NCI-H2227 (cell line): Measurements from ENCODE around the gene ZCCHC8.
"Not testable (repeated sequence)": the region's sequence is repeated elsewhere in the genome, so short reads cannot be mapped to it uniquely, and the experiment has no call there.

ENCODE experiments used
- DNase-seq: peaks from one replicate; lab custom pipeline; 2025; ENCODE audit not compliant: unreplicated experiment; lab: John Stamatoyannopoulos, UW

The ZCCHC8 gene

GRCh38 chr12:122513028-122513427, 12.3 kb upstream of the ZCCHC8 start:
- not testable (repeated sequence) for DNase-seq

- DNase-seq = no peak
Measured at GRCh38 chr12:122508163-122508562, 7.4 kb upstream of the ZCCHC8 start.

GRCh38 chr12:122506393-122506938, 5.7 kb upstream of the ZCCHC8 start:
- DNase-seq = no peak

- no peak for DNase-seq
Measured at GRCh38 chr12:122505419-122506051, 4.8 kb upstream of the ZCCHC8 start.

- DNase-seq = no peak
Measured at GRCh38 chr12:122503783-122504590, 3.3 kb upstream of the ZCCHC8 start.

GRCh38 chr12:122503147-122503751, 2.5 kb upstream of the ZCCHC8 start:
- no peak for DNase-seq

- DNase-seq = no peak
Measured at GRCh38 chr12:122501489-122501989, 807 bp upstream of the ZCCHC8 start.

- DNase-seq = peak; percentile 70
Measured at GRCh38 chr12:122499991-122500684, 594 bp downstream of the ZCCHC8 start.

- DNase-seq = no peak
Measured at GRCh38 chr12:122495258-122495657, 5.5 kb downstream of the ZCCHC8 start.

GRCh38 chr12:122493222-122493621, 7.5 kb downstream of the ZCCHC8 start:
- DNase-seq = not testable (repeated sequence)

- no peak for DNase-seq
Measured at GRCh38 chr12:122491991-122492390, 8.7 kb downstream of the ZCCHC8 start.

GRCh38 chr12:122489038-122489437, 11.7 kb downstream of the ZCCHC8 start:
- DNase-seq = no peak

GRCh38 chr12:122487807-122488206, 12.9 kb downstream of the ZCCHC8 start:
- DNase-seq = not testable (repeated sequence)

- no peak for DNase-seq
Measured at GRCh38 chr12:122486805-122487426, 13.8 kb downstream of the ZCCHC8 start.

GRCh38 chr12:122486360-122486759, 14.4 kb downstream of the ZCCHC8 start:
- DNase-seq = not testable (repeated sequence)

GRCh38 chr12:122484385-122484784, 16.3 kb downstream of the ZCCHC8 start:
- not testable (repeated sequence) for DNase-seq

GRCh38 chr12:122483969-122484368, 16.8 kb downstream of the ZCCHC8 start:
- no peak for DNase-seq

- no peak for DNase-seq
Measured at GRCh38 chr12:122481861-122482260, 18.9 kb downstream of the ZCCHC8 start.

- no peak for DNase-seq
Measured at GRCh38 chr12:122480753-122481152, 20.0 kb downstream of the ZCCHC8 start.

GRCh38 chr12:122474324-122474716, 26.4 kb downstream of the ZCCHC8 start:
- no peak for DNase-seq
